KOPT-K1 (cell line): ENCODE data around the gene FANK1.
"Not testable (repeated sequence)": the region's sequence is repeated elsewhere in the genome, so short reads cannot be mapped to it uniquely, and the experiment has no call there.

ENCODE experiments used
- H3K27ac ChIP-seq: fragments of 200-600 bp; sonication (generic); 2 replicates; pipeline ENCODE4 v1.5.1; 2016; ENCODE audit warnings: antibody characterized with exemption, mild to moderate bottlenecking, low read depth, low read length; ENCODE audit not compliant: poor library complexity, severe bottlenecking
- H3K36me3 ChIP-seq: fragments of 200-600 bp; sonication (generic); 2 replicates; pipeline ENCODE4 v1.5.1; 2017; ENCODE audit warnings: antibody characterized with exemption, mild to moderate bottlenecking, low read length, moderate library complexity; ENCODE audit not compliant: insufficient read depth
- H3K9me3 ChIP-seq: fragments of 200-600 bp; sonication (generic); 2 replicates; pipeline ENCODE4 v1.5.1; 2017; ENCODE audit warnings: antibody characterized with exemption, low read length, mild to moderate bottlenecking; ENCODE audit not compliant: insufficient read depth, poor library complexity, severe bottlenecking

Gene FANK1

GRCh38 chr10:125907598-125907997, 11.2 kb downstream of the FANK1 start:
- H3K36me3 ChIP-seq, H3K27ac ChIP-seq, H3K9me3 ChIP-seq: not testable (repeated sequence)

GRCh38 chr10:125908813-125909212, 12.4 kb downstream of the FANK1 start:
- H3K27ac ChIP-seq, H3K9me3 ChIP-seq, H3K36me3 ChIP-seq: not testable (repeated sequence)

GRCh38 chr10:125909491-125909890, 13.1 kb downstream of the FANK1 start:
- not testable (repeated sequence) for H3K36me3 ChIP-seq, H3K9me3 ChIP-seq, H3K27ac ChIP-seq

- Histone ChIP-seq H3K36me3 (no peaks in the 10 kb centered on the region), H3K27ac (no peak overlapping the region), H3K9me3 (no peaks in the 10 kb centered on the region)
Measured at GRCh38 chr10:125911145-125911544, 14.8 kb downstream of the FANK1 start.

- no peaks in the 10 kb centered on the region for H3K9me3 ChIP-seq
- H3K36me3 ChIP-seq = no peaks in the 10 kb centered on the region
- H3K27ac ChIP-seq = no peak overlapping the region
Measured at GRCh38 chr10:125911990-125912389, 15.6 kb downstream of the FANK1 start.

- H3K9me3 ChIP-seq, H3K36me3 ChIP-seq, H3K27ac ChIP-seq: not testable (repeated sequence)
Measured at GRCh38 chr10:125913277-125913676, 16.9 kb downstream of the FANK1 start.

- Histone ChIP-seq H3K36me3 (no peaks in the 10 kb centered on the region), H3K9me3 (no peaks in the 10 kb centered on the region), H3K27ac (no peak overlapping the region)
Measured at GRCh38 chr10:125916977-125917376, 20.6 kb downstream of the FANK1 start.

- not testable (repeated sequence) for H3K9me3 ChIP-seq, H3K27ac ChIP-seq
Measured at GRCh38 chr10:125917704-125918361, 21.5 kb downstream of the FANK1 start.

GRCh38 chr10:125921643-125922306, 25.4 kb downstream of the FANK1 start:
- H3K27ac ChIP-seq, H3K9me3 ChIP-seq, H3K36me3 ChIP-seq: not testable (repeated sequence)

More at GRCh38 chr10:125917704-125918361, 21.5 kb downstream of the FANK1 start:
- not testable (repeated sequence) for H3K36me3 ChIP-seq

GRCh38 chr10:125925262-125925834, 29.0 kb downstream of the FANK1 start:
- no peak overlapping the region for H3K27ac ChIP-seq
- H3K36me3 ChIP-seq = no peaks in the 10 kb centered on the region
- H3K9me3 ChIP-seq = no peaks in the 10 kb centered on the region

GRCh38 chr10:125926247-125926646, 29.9 kb downstream of the FANK1 start:
- H3K9me3 ChIP-seq = no peaks in the 10 kb centered on the region
- H3K27ac ChIP-seq = no peak overlapping the region
- no peaks in the 10 kb centered on the region for H3K36me3 ChIP-seq

GRCh38 chr10:125927265-125927664, 30.9 kb downstream of the FANK1 start:
- not testable (repeated sequence) for H3K36me3 ChIP-seq, H3K27ac ChIP-seq, H3K9me3 ChIP-seq

GRCh38 chr10:125928928-125929585, 32.7 kb downstream of the FANK1 start:
- no peaks in the 10 kb centered on the region for H3K36me3 ChIP-seq
- no peak overlapping the region for H3K27ac ChIP-seq
- H3K9me3 ChIP-seq = no peaks in the 10 kb centered on the region

GRCh38 chr10:125929618-125930017, 33.3 kb downstream of the FANK1 start:
- Histone ChIP-seq H3K9me3 (no peaks in the 10 kb centered on the region), H3K27ac (no peak overlapping the region)

GRCh38 chr10:125933693-125934092, 37.3 kb downstream of the FANK1 start:
- no peak overlapping the region for H3K27ac ChIP-seq
- no peaks in the 10 kb centered on the region for H3K36me3 ChIP-seq
- no peaks in the 10 kb centered on the region for H3K9me3 ChIP-seq

More at GRCh38 chr10:125929618-125930017, 33.3 kb downstream of the FANK1 start:
- H3K36me3 ChIP-seq = no peaks in the 10 kb centered on the region
